H1 (cell line): Measurements from ENCODE around the gene ANKRD66. TPM values are rescaled to one million over a fixed set of nuclear protein-coding genes. Genes with fewer than 3 reads are reported as not detected.

Source experiments
- CTCF ChIA-PET: fragments of 300-600 bp; sonication (Branson Sonifier 250); formaldehyde crosslinking; loops from one replicate; lab custom pipeline; 2021; ENCODE audit not compliant: partially characterized antibody; lab: Charles Lee
- POLR2A ChIA-PET: fragments of 300-600 bp; sonication (Branson Sonifier 250); formaldehyde crosslinking; loops from one replicate; lab custom pipeline; 2021; ENCODE audit warnings: inconsistent platforms; ENCODE audit not compliant: partially characterized antibody; lab: Charles Lee
- DNase-seq, 2 experiments: peaks; one replicate each; pipeline versions ENCODE4 v3.0.0 to v3.0.0-alpha.2; 2010 to 2022; ENCODE audit warnings: low spot score in 2 of 2, low read depth in 1 of 2, mixed read lengths in 1 of 2
- FAIRE-seq: peaks from 2 replicates; lab custom pipeline; 2011; peaks lifted over from hg19 to GRCh38; lab: Jason Lieb, UNC
- H2AFZ ChIP-seq: 2 replicates; pipeline ENCODE4 v1.8.1; 2012; ENCODE audit warnings: low read length, inconsistent platforms
- H2AK5ac ChIP-seq: 2 replicates; pipeline ENCODE4 v1.6.1; 2013; ENCODE audit warnings: low read depth, low read length
- H2BK120ac ChIP-seq: replicated peaks from 2 replicates; pipeline ENCODE3; 2013; ENCODE audit warnings: low read depth, low read length, inconsistent platforms
- H2BK12ac ChIP-seq: 2 replicates; pipeline ENCODE4 v1.6.1; 2013; ENCODE audit warnings: low read depth, low read length
- H2BK15ac ChIP-seq: 2 replicates; pipeline ENCODE4 v1.6.1; 2013; ENCODE audit warnings: low read length
- H2BK20ac ChIP-seq: 2 replicates; pipeline ENCODE4 v1.6.1; 2013; ENCODE audit warnings: low read length
- H2BK5ac ChIP-seq: 2 replicates; pipeline ENCODE4 v1.6.1; 2013; ENCODE audit warnings: low read depth, low read length
- H3K14ac ChIP-seq: 2 replicates; pipeline ENCODE4 v1.6.1; 2013; ENCODE audit warnings: inconsistent platforms; ENCODE audit not compliant: insufficient read length
- H3K18ac ChIP-seq: 2 replicates; pipeline ENCODE4 v1.6.1; 2013; ENCODE audit warnings: low read length; ENCODE audit errors: extremely low read depth
- H3K23ac ChIP-seq: 2 replicates; pipeline ENCODE4 v1.6.1; 2013; ENCODE audit warnings: inconsistent platforms; ENCODE audit not compliant: insufficient read length
- H3K23me2 ChIP-seq: 2 replicates; pipeline ENCODE4 v1.6.1; 2013; ENCODE audit warnings: low read depth, low read length
- H3K27ac ChIP-seq: 2 replicates; pipeline ENCODE4 v1.6.1; 2011; ENCODE audit warnings: low read depth, low read length, inconsistent platforms
- H3K27me3 ChIP-seq, 4 experiments: replicated peaks in 1 of 4; 1 replicate in 1 of 4; 2 replicates in 3 of 4; pipeline versions ENCODE4 v1.6.1 to v1.8.1; 2011 to 2013; ENCODE audit warnings: low read length in 3 of 4, mild to moderate bottlenecking in 3 of 4, inconsistent platforms in 2 of 4, mixed read lengths in 2 of 4, moderate library complexity in 1 of 4; ENCODE audit not compliant: control insufficient read depth in 3 of 4, insufficient read depth in 3 of 4; ENCODE audit errors: extremely low read depth in 1 of 4
- H3K36me3 ChIP-seq, 4 experiments: 2 replicates each; pipeline versions ENCODE4 v1.6.1 to v1.8.1; 2011 to 2013; ENCODE audit warnings: mild to moderate bottlenecking in 4 of 4, low read length in 3 of 4, moderate library complexity in 2 of 4, control low read depth in 1 of 4, inconsistent platforms in 1 of 4; ENCODE audit not compliant: insufficient read depth in 4 of 4, control insufficient read depth in 2 of 4
- H3K4ac ChIP-seq: replicated peaks from 2 replicates; pipeline ENCODE3; 2013; ENCODE audit warnings: low read length, low read depth, mixed read lengths, inconsistent platforms; ENCODE audit not compliant: insufficient read length
- H3K4me1 ChIP-seq, 4 experiments: replicated peaks in 1 of 4; 1 replicate in 1 of 4; 2 replicates in 3 of 4; pipeline versions ENCODE4 v1.6.1 to v1.8.1; 2011 to 2013; ENCODE audit warnings: low read length in 3 of 4, inconsistent platforms in 2 of 4, mixed read lengths in 1 of 4; ENCODE audit not compliant: insufficient read depth in 4 of 4, control insufficient read depth in 3 of 4
- H3K4me2 ChIP-seq, 2 experiments: 2 replicates each; pipeline versions ENCODE4 v1.6.1 to v1.8.1; 2011 to 2013; ENCODE audit warnings: low read depth in 2 of 2, low read length in 2 of 2, control low read depth in 1 of 2, inconsistent platforms in 1 of 2, mild to moderate bottlenecking in 1 of 2; ENCODE audit not compliant: insufficient read depth in 1 of 2
- H3K4me3 ChIP-seq, 4 experiments: fragments of 200-600, 300-600 bp in 1 of 4; sonication (generic), shearing (Covaris generic), sonication (Bioruptor Twin) in 1 of 4; 2 replicates each; pipeline versions ENCODE4 v1.5.1 to v1.8.1; 2011 to 2016; ENCODE audit warnings: low read length in 4 of 4, low read depth in 3 of 4, control low read depth in 2 of 4, inconsistent platforms in 2 of 4, mild to moderate bottlenecking in 2 of 4, mixed read lengths in 1 of 4, moderate library complexity in 1 of 4; ENCODE audit not compliant: insufficient read depth in 2 of 4; ENCODE audit errors: extremely low read depth in 1 of 4
- H3K56ac ChIP-seq: replicated peaks from 2 replicates; pipeline ENCODE3; 2013; ENCODE audit warnings: low read depth, mild to moderate bottlenecking, mixed read lengths, low read length, inconsistent platforms; ENCODE audit not compliant: insufficient read length
- H3K79me1 ChIP-seq: 2 replicates; pipeline ENCODE4 v1.6.1; 2013; ENCODE audit warnings: low read depth, low read length, control low read depth
- H3K79me2 ChIP-seq, 2 experiments: 2 replicates each; pipeline versions ENCODE4 v1.6.1 to v1.8.1; 2012 to 2013; ENCODE audit warnings: low read length in 2 of 2, mild to moderate bottlenecking in 2 of 2, inconsistent platforms in 1 of 2; ENCODE audit not compliant: insufficient read depth in 2 of 2, control insufficient read depth in 1 of 2
- H3K9ac ChIP-seq, 4 experiments: replicated peaks in 1 of 4; 1 replicate in 1 of 4; 2 replicates in 3 of 4; pipeline versions ENCODE4 v1.6.1 to v1.8.1; 2011 to 2013; ENCODE audit warnings: low read depth in 3 of 4, low read length in 3 of 4, control low read depth in 2 of 4, mild to moderate bottlenecking in 2 of 4, moderate library complexity in 2 of 4, inconsistent platforms in 1 of 4; ENCODE audit errors: extremely low read depth in 1 of 4
- H3K9me3 ChIP-seq, 2 experiments: 2 replicates each; pipeline versions ENCODE4 v1.6.1 to v1.8.1; 2012 to 2013; ENCODE audit warnings: mild to moderate bottlenecking in 2 of 2, moderate library complexity in 2 of 2, control low read depth in 1 of 2, inconsistent platforms in 1 of 2, low read depth in 1 of 2, low read length in 1 of 2, mixed read lengths in 1 of 2; ENCODE audit not compliant: insufficient read depth in 2 of 2
- H4K20me1 ChIP-seq, 2 experiments: replicated peaks in 1 of 2; 2 replicates each; pipeline versions ENCODE3 to v1.8.1; 2011 to 2013; ENCODE audit warnings: inconsistent platforms in 2 of 2, low read length in 2 of 2, mild to moderate bottlenecking in 1 of 2; ENCODE audit not compliant: insufficient read depth in 2 of 2, control insufficient read depth in 1 of 2
- H4K5ac ChIP-seq: 2 replicates; pipeline ENCODE4 v1.6.1; 2013; ENCODE audit warnings: low read length, low read depth, mixed read lengths, inconsistent platforms; ENCODE audit not compliant: insufficient read length
- H4K8ac ChIP-seq: 2 replicates; pipeline ENCODE4 v1.8.0; 2013; ENCODE audit warnings: mild to moderate bottlenecking, moderate library complexity, low read length, inconsistent platforms; ENCODE audit not compliant: insufficient read depth; ENCODE audit errors: extremely low read depth
- H4K91ac ChIP-seq: replicated peaks from 2 replicates; pipeline ENCODE3; 2013; ENCODE audit warnings: low read length, mixed read lengths, inconsistent platforms; ENCODE audit not compliant: insufficient read length
- CTBP2 ChIP-seq: IDR thresholded peaks from 2 replicates; pipeline ENCODE4 v1.7.0; 2011; ENCODE audit warnings: borderline replicate concordance, mild to moderate bottlenecking, moderate library complexity, mixed read lengths, low read length; ENCODE audit not compliant: insufficient read depth, insufficient read length
- KDM4A ChIP-seq: IDR thresholded peaks from one replicate; pipeline ENCODE4 v1.7.1; 2012; ENCODE audit warnings: low read depth, mild to moderate bottlenecking, moderate library complexity, low read length, inconsistent platforms; ENCODE audit not compliant: severe bottlenecking
- NRF1 ChIP-seq: IDR thresholded peaks from 2 replicates; pipeline ENCODE4 v1.6.1; 2011; ENCODE audit warnings: mild to moderate bottlenecking, low read depth, low read length, improper control_type of control experiment
- RBBP5 ChIP-seq: IDR thresholded peaks from 2 replicates; pipeline ENCODE4 v1.7.1; 2012; ENCODE audit warnings: low read depth, mild to moderate bottlenecking, inconsistent platforms, low read length, moderate library complexity, borderline replicate concordance
- SP2 ChIP-seq: IDR thresholded peaks from 2 replicates; pipeline ENCODE4 v1.6.1; 2012; ENCODE audit warnings: mild to moderate bottlenecking, low read length, inconsistent platforms
- YY1 ChIP-seq: IDR thresholded peaks from 2 replicates; pipeline ENCODE4 v1.6.1; 2011; ENCODE audit warnings: low read depth, mild to moderate bottlenecking, low read length
- WGBS, 2 experiments: shearing (Covaris generic) in 1 of 2; methylation state at CpG; one replicate each; pipeline versions ENCODE4 v1.1.6 to v1.1.7; 2013 to 2015; ENCODE audit warnings: low lambda C conversion rate in 2 of 2, mixed read lengths in 2 of 2, inconsistent platforms in 1 of 2, low coverage in 1 of 2, missing lambda C conversion rate in 1 of 2; ENCODE audit not compliant: insufficient replicate concordance in 2 of 2, insufficient coverage in 1 of 2, insufficient read length in 1 of 2; ENCODE audit errors: extremely low coverage in 1 of 2, missing lambda C conversion rate in 1 of 2; 5-methylcytosine and 5-hydroxymethylcytosine counted together
- polyA plus RNA-seq, 7 experiments: library from polyadenylated mRNA; depleted of rRNA in 3 of 7; stranded (reverse) in 5 of 7; unstranded in 2 of 7; fragments of >200 nt in 5 of 7; fragments of 200-250 nt in 2 of 7; gene quantifications; 1 replicate in 5 of 7; 2 replicates in 1 of 7; 4 replicates in 1 of 7; pipeline versions ENCODE4 v1.2.1 to v1.2.3, GENCODE V29; 2011 to 2013; ENCODE audit warnings: missing spikeins in 2 of 7, mixed read lengths in 2 of 7
- total RNA-seq: library from RNA; stranded (reverse); fragmentation: NEBNext Ultra II Directional; extraction: Animal tissue kit (Norgen Biotek cat#: 25700); gene quantifications from 2 replicates; pipeline ENCODE4 v1.2.1, GENCODE V29; 2021
- TF ChIP-seq, protein P1 (sequence below): IDR thresholded peaks from 2 replicates; pipeline ENCODE4 v1.6.1; 2012; ENCODE audit warnings: inconsistent platforms
- TF ChIP-seq, protein P2 (sequence below): IDR thresholded peaks from 2 replicates; pipeline ENCODE4 v1.6.1; 2011; ENCODE audit warnings: low read length, improper control_type of control experiment

Gene ANKRD66
- total and polyA plus RNA-seq, 2 of the 8 experiments (the other 6 are each of a cell fraction or from before 2014, with no cell fraction given) = 0.05 TPM; not detected in 1

DNA sequence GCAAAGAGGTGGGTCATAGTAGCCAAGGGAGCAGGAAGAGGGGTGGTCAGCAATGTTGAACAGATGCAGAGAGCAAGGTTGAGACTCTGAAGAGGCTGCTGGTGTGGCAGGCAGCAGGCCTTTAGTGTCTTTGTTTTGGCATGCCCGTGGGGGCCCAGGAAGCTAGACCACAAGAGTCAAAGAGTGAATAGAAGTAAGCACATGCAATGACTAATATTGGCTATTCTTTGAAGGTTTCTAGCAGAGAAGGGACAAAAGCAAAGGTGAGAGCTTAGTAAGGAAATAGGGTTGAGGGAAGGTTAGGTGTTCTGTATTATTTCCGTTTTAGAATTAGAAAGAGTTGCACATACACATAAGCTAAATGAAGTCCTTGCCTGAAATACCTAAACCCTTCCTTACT is 40.3 kb upstream of the ANKRD66 start:
- Histone ChIP-seq H4K20me1 (no peaks in the 10 kb centered on the region), H2BK5ac (no peak overlapping the region), H3K4ac (no peak overlapping the region), H3K23me2 (no peaks in the 10 kb centered on the region), H2AK5ac (no peak overlapping the region), H4K5ac (no peak overlapping the region), H3K56ac (no peak overlapping the region), H3K79me1 (no peaks in the 10 kb centered on the region), H3K9me3 (no peaks in the 10 kb centered on the region), H3K27ac (no peak overlapping the region), H2AFZ (no peak overlapping the region), H2BK120ac (no peak overlapping the region), H3K14ac (no peak overlapping the region), H2BK12ac (no peak overlapping the region), H2BK20ac (no peak overlapping the region), H3K36me3 (no peaks in the 10 kb centered on the region), H3K18ac (no peak overlapping the region), H3K79me2 (no peaks in the 10 kb centered on the region), H3K4me1 (no peaks in the 10 kb centered on the region), H3K9ac (no peak overlapping the region), H3K27me3 (no peaks in the 10 kb centered on the region), H4K91ac (no peak overlapping the region), H4K8ac (no peak overlapping the region; the same call in 1 of the 2 replicates), H3K4me3 (no peak overlapping the region), H2BK15ac (no peak overlapping the region), H3K4me2 (no peak overlapping the region), H3K23ac (no peak overlapping the region)
- no peak for DNase-seq
- 66% methylated on average over 2 of the region's 2 CpGs; no CpG with 5 or more reads in 1 of the 2 experiments for WGBS, 2 experiments
- ChIA-PET POLR2A (interaction anchor here (0.9 kb wide), 1 partner anchor 69 kb away, joined by 3 read pairs; no protein-coding TSS in a partner anchor), CTCF (interaction anchor here (0.8 to 1.4 kb wide), 7 partner anchors 8 to 137 kb away, joined by 3 to 4 read pairs (median 3); partner anchors contain the start of gene PLA2G7)
- TF ChIP-seq YY1 (no peak), RBBP5 (no peak), CTBP2 (no peak), NRF1 (no peak), SP2 (no peak), KDM4A (no peak)
- TF ChIP-seq, protein P1, sequence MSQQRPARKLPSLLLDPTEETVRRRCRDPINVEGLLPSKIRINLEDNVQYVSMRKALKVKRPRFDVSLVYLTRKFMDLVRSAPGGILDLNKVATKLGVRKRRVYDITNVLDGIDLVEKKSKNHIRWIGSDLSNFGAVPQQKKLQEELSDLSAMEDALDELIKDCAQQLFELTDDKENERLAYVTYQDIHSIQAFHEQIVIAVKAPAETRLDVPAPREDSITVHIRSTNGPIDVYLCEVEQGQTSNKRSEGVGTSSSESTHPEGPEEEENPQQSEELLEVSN = no peak
- TF ChIP-seq, protein P2, sequence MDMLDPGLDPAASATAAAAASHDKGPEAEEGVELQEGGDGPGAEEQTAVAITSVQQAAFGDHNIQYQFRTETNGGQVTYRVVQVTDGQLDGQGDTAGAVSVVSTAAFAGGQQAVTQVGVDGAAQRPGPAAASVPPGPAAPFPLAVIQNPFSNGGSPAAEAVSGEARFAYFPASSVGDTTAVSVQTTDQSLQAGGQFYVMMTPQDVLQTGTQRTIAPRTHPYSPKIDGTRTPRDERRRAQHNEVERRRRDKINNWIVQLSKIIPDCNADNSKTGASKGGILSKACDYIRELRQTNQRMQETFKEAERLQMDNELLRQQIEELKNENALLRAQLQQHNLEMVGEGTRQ = no peak
- no peak for FAIRE-seq
